ENCODE measurements around the gene CERS6.
"Not testable (repeated sequence)": the region's sequence is repeated elsewhere in the genome, so short reads cannot be mapped to it uniquely, and the experiment has no call there.

The CERS6 gene

DNA sequence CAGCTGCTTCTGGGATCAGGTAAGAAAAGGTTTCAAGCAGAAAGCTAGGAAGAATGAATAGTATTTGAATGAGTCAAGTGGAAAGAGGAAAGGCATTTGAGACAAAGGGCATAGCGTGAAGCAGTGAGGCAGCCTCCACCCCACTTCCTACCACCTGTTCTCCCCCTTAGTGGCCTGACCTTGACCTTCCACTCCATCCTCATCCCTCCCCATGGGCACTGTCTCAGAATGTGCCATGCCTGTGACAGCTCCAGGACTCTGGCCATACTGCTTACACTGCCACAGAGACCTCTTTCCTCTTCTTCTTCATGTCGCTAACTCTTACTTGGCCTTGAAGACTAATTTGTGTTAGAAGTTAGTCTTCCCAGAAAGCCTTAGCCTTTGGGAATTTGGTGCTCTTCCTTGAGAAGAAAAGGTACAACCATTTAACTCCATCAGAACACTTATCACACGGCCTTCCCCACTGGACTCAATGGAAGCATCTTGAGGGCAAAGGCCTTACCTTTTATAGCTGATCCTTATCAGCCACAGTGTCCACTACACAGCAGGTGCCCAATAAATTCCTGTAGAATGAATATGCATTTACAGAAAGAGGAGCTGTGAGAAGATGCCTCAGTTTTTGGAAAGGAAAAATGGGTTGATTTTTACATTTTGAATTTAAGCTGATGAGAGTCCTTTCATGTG, 331.2 kb downstream of the CERS6 start:
- DNase-seq: no peak

DNA sequence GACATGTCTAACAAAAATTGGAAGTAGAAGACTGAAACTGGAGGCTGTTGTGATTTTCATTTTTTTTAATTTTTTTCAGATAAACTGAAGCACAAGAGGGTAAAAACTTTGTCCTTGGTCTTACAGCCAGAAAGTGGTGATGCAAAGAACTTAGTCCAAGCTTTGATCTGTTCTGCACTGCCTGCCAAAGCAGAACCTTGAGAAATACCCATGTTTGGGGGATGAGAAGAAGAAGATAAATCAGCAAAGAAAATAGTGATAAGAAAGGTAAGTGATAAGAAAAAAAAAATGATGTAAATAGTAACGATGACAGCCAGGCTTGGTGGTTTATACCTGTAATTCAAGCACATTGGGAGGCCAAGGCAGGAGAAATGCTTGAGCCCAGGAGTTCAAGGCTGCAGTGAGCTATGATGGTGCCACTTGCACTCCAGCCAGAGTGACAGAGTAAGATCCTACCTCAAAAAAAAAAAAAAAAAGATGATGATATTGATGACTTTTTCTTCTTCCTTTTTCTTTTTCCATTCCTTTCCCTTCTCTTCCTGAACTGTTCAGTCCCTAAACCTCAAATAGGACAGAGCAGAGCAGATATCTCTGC, 331.8 kb downstream of the CERS6 start:
- DNase-seq: no peak

DNA sequence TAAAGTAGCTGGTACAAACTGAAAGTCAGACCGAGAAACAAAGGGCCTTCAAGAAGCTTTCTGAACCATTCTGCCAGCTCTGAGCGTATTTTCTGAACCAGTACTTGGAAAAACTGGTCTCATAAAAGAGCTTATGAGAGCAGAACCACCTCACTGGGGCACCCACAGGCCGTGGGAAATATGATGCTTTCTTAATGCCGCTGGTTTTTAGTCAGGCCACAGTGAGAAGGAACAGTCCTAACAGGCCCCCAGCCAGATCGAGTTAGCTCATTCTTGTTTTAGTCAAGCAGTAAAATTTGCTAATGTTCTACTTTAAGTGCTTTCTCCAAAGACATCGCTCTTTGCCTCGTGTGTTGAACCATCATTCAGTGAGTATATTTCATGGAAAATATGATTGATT, 333.7 kb downstream of the CERS6 start:
- no peak for DNase-seq

DNA sequence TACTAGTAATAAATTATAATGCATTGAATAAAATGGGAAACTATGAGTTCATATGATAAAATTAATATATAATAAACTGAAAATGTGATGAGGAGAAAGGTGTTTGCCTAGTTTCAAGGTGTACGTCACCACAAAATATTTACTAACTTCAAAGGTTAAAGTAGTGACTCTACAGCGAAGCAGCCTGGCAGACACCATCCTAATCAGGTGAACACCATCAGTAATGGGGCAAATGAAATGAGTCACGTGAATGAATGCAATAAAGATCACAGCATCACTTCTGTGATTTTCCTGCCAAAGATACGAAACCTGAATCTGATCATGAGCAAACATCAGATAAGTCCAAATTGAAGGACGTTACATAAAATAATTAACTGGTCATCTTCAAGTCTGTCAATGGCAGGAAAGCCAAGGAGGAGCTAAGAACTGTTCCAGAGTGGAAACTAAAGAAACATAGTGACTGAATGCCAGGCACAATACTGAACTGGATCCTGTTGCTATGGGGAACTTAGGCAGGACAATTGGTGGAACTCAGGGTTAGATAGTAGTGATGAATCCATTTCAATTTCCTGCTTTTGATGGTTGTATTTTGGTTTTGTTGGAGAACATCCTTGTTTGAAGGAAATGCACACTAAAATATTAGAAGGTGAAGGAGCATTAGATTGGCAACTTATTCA, 334.3 kb downstream of the CERS6 start:
- DNase-seq: no peak

DNA sequence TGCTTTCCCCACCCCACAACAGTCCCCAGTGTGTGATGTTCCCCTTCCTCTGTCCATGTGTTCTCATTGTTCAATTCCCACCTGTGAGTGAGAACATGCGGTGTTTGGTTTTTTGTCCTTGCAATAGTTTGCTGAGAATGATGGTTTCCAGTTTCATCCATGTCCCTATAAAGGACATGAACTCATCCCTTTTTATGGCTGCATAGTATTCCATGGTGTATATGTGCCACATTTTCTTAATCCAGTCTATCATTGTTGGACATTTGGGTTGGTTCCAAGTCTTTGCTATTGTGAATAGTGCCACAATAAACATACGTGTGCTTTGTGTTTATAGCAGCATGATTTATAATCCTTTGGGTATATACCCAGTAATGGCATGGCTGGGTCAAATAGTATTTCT, 335.1 kb downstream of the CERS6 start:
- DNase-seq: not testable (repeated sequence)

DNA sequence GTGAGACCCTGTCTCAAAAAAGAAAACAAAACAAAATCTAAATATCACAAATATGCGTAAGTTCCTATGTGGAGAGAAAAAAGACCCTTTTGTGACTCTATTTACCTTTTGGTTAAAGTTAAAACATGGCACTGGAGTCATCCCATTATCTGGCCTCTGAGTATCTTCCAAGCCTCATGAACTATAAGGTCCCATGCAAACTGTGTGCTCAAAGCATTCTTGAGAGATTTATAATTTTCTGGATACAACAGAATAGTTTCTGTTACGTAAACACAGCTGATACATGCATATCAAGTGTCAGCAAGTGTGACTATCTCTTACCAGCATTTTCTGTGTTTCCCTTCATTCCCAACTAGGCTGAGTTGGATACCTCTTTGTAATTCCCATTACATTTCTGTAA, 337.5 kb downstream of the CERS6 start:
- no peak for DNase-seq

DNA sequence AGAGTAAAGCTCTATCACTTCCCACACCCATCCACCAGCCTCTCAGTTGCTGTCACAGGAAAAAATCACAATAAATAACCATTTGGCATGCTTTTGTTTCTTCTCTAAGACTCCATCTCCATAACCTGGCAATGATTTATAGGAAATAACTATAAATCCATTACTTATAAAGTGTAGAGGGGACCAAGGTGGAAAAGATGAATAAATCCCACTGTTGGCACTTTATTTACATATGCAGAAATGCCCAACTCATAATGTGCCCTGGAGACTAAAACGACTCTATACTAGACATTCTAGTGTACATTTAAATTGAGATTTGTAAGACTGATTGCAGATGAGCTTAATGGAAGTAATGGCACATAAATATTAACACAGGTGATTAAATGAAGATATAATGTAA, 338.9 kb downstream of the CERS6 start:
- no peak for DNase-seq

DNA sequence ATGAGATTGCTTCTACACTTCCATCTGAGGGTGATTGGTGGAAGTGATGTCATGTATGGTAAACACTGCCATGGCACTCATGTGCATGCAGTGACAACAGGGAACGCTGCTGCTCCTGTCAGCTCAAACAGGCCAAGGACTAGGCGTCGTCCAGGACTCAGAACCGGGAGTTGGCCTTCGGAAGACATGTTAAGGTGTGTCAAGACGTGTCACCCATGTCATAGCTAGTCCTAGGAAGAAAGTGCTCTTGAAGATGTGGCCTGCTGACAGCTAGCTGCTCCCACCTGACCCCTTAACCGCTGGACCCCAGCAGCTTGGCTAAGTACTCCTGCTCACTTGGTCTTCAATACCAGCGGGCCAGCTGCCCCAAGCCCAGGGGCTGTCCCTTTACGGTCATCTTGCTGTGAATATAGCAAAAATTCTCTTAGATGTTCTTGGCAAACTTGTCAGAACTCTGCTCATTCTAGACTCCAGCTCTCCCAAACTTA, 340.1 kb downstream of the CERS6 start:
- no peak for DNase-seq

DNA sequence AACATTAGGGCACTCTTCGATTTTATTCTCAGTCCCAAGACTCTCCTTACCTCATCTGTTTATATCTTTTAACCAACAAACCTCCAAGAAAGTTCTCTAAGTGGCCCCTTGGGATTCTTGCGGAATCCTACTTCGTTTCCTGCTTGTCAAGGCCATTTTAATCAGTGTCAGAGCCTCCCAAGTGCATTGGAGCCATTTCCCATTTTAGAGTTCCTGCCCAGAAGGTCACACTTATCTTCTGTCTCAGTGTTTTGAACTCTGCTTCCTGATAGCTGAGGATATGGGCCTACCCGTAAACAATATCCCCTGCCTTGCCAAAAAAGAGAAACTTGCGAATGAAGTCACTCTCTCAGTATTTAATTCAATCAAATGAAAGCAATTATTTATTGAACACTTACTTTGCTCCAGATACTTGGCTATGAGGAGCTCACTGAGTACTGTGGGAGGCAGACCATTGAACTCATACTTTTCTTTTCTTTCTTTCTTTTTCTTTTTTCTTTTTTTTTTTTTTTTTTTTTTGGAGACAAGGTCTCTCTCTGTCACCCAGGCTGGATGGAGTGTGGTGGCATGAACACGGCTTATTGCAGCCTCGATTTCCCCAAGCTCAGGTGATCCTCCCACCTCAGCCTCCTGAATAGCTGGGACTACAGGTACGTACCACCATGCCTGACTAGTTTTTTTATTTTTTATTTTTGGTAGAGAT, 340.7 kb downstream of the CERS6 start:
- no peak for DNase-seq

DNA sequence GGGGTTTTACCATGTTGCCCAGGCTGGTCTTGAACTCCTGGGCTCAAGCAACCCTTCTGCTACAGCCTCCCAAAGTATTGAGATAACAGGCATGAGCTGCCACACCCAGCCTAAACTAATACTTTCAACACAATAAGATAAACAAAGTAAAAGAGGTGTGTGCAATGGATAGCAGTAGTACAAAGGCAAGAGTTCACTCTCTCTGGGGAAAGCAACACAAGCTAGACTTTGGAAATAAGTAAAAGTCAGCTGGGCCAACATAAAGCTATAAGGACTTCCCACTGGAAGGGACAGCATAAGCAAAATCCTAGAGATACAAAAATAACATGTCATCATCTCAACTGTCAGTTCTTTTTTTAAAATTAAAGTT, 341.2 kb downstream of the CERS6 start:
- DNase-seq: no peak

DNA sequence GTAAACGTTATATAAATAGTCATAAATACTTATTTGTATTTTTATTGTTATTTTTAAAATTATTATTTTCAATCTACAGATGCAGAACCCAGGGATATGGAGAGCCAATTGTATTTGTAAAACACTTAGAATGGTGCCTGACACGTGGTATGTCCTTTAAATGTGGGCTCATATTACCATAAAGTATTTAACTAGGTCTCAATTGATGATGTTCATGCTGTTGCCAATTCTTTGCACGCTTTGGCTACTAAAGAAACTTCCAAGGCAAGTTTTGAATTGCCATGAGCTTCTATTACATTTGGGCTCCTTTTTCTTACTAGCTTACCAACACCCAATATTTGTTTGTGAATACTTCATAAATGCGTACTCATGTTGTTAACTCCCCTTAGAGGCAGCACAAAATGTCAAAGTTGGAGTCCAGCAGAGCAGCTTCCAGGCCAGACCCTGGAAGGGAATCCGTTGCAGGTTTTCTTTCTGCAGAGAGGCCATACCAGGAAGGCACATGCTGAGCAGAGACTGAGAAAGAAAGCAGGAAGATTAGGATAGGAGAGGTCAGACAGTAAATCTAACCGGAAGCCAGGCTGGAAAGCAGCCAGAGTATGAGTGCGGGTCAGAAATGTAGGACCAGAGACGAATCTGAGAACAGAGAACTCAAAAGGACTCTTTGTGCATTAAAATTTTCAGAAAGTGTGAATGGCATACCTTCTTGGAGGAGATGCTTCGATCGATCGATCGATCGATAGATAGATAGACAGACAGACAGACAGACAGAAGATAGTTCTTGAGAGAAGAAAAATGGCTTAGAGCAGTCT, 342.2 kb downstream of the CERS6 start:
- no peak for DNase-seq

DNA sequence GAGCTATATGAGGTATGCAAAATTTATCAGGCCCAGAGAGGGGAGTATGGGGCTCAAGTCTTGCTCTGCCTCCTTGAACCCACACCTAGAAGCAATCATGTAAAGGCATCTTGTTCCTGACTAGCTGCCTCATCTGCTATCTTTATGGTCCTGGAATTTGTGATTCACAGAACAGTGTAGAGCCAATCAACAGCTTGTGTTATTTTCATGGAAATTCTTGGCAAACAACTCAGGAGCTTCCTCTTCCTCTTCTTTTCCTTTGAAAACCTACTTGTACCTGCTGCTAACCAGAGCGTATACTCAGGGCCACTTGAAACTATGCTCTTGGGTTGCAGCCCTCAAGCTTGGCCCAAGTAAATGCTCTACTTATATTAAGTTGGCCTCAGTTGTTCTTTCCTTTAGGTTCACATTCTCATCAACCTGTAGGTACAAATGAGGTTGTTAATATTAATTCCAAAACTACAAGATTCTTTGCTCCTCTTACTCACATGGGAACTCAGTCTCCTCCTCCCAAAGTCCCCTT, 342.9 kb downstream of the CERS6 start:
- no peak for DNase-seq

DNA sequence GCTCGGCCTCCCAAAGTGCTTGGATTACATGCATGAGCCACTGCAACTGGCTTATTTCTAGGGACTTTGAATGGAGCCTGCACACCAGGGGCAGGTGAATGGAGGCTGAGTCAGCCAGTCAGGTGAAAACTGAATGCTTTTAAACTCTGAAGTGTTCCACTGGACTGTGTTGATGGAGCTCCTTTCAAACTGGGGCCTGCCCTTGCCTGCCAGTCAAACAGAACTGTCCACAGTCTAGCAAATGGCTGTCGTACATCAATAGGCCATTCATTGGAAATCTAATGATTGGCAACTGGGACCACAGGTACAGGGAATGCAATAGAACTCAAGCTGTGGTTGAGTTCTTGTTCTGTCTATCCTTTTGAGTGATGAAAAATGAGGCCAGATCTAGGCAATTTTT, 345.4 kb downstream of the CERS6 start:
- DNase-seq: no peak

DNA sequence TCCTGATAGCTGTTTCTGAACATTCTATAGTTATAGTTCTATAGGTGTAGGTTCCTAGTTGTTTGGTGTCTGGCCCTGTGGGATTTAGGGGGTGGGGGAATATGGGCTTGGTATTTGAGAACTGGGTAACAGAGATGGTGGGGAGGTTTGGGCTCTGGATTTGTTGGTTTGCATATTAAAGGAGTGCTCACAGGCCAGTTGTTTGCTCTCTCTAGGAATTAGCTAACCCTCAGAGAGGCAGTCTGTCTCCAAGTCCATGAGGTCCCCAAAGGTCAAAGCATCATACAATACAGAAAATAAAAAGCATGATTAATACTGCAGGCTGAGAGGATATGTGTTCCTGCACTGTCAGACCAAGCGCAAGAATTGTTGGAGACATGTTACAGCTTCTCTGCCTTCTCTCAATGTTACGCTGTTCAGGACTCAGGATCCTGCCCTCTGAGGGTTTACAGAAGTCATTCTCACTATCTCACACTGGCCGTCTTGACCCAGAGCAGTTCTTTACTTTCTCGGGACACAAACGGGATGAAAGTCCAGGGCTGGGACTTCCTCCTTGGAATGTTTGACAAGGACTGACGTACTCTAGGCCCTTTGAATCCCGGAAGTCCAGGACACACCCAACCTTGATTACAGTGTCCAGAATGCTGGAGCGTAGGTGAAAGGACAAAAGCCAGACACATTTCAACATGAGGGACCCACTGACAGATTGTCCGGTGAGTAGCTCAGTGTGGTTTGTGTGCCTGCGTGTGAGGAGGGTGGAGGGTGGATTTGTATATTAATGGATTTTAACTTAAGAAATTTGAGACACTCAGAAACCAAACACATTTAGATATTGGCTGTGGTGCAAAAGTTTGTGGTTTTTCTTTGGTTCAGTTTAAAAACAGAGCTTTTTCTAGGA, 346.1 kb downstream of the CERS6 start, which contains the start of gene NOSTRIN:
Gene NOSTRIN (plus strand): TSS at position 677 of the 898 bp plus-strand sequence. CDS start 10 bp downstream, at position 687.
- DNase-seq: no peak

DNA sequence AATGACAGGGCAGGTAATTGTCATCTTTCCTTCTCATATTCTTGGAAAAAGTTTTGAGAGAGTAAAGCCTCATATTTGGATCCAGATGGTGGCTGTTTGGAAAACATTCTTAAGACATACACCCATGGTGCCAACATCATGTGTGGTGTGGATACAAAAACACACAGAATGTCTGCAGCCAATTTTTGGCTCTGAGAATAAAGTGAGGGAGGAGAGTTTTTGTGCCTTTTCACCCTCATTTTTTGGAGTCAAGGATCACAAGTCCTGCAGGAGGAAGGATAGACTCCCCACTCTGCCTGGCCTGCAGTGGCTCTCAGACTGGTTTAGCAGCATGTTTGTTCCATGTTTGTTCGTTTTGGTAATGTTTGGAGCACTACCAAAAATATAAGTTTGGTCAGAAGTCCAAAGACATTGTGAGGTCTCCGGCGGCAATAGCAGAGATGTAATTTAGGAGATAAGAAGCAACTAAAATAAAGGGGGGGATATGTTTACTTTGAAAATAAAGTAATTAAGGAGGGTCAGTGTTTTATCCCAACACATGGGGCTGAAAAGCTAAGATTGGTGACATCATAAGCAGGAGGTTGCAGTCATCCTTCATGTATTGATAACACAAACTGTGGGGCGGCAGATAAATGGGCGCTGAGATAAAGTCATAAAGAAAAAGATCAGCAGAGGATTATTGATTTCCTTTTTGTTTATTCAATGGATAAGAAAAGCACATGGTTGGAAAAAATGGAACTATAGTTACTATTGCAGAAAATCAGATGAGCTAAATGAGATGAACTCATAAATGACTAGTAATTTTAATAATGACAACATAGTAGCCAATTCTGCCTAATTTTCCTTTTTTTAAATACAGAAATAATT, 347.0 kb downstream of the CERS6 start:
- no peak for DNase-seq

DNA sequence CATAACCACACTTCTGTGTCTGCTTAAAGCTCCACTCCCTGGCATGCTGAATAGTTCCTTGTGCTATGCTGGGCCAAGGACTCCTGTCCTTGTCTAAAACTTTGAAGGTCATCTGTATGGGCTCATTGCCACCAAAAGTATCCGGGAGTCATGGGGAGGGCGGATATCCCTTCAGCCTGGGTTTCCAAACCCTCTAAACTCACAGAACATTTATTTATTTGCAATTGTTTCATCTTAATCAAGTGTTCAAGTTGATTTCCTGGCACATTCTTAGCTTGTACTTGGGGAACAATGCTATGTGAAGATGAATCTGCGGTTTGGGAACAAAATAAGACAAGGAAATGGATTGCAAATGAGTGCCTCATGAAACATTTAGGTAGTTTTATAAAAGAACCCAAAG, 348.1 kb downstream of the CERS6 start:
- no peak for DNase-seq

DNA sequence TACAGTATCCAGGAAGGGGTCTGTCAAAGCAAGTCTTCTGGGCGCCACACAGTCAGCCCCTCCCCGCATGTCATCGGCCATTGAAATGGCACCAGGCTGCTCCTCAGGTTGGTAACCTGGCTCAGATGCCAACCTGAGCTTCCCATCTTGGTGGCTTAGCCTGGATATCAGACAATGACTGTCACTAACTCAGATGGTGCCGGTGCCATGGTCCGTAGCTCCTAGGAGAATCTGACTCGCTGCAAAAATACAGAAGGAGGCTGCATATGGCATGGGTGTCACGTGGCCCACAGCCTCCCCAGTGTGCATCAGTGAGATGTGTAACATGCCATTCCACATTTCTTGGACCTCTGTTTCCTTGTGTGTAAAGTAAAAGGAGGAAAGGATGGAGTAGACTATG, 349.5 kb downstream of the CERS6 start:
- DNase-seq: no peak

DNA sequence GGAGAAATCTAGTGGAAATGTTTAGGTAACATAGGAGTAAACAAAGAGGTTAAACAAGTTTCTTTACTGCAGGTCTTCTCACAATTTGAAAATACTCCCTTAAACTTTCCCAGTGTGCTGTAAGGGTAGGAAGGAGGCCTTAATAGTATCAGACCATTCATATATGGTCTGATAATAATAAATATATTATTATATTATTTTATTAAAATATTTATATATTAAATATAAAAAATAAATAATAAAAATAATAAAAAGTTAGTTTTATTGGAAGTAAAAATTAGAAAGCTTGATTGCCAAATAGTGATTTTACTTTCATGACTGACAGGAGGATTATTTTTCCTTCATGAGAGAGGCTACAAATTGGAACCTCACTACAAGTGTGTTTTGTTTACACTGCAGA, 353.5 kb downstream of the CERS6 start:
- DNase-seq: no peak

DNA sequence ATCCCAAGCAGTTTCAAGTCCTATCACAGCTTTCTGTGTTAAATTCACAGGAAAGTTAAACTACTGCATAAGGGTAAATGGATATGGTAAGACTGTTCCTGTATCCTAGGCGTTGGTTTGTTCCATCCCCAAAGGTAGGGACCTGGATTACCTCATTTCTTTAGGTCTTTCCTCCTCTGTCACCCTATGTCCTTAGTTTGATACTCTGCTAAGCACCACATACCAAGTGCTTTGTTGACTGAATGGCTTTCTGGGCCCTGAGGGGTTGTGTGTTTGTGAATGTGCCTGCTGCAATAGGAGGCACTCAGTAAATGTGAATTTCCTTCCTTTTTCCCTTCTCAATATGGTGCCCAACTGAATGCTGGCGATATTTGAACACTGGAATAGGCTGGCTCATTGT, 354.2 kb downstream of the CERS6 start:
- DNase-seq: no peak

DNA sequence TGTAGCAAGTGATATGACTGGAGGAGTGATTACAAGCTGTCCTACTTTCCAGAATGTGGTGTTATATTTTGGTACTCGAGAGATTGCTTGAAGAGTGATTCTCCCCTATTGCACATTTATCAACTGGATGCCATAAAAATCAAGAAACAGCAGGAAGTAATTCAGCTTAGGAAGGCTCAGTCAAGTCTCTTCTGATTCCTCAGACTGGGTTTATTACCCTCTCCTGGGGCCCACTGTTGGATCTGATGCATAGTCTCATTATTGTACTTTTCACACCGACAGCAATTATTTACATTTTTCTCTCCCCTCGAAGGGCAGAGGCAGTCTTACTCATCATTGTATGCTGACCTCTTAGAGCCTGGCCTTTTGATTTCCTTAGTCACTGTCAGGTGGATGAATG, 355.6 kb downstream of the CERS6 start:
- DNase-seq: no peak
